GM18508 (cell line): ENCODE results near the gene NUP214.
"Not testable (repeated sequence)": the region's sequence is repeated elsewhere in the genome, so short reads cannot be mapped to it uniquely, and the experiment has no call there.

Source experiments
- ATAC-seq: cut with Tn5 transposase; IDR thresholded peaks from one replicate; pipeline ENCODE4 v1.9.1; 2021; ENCODE audit warnings: moderate number of reproducible peaks; ENCODE audit not compliant: insufficient read depth, unreplicated experiment

The NUP214 gene

DNA sequence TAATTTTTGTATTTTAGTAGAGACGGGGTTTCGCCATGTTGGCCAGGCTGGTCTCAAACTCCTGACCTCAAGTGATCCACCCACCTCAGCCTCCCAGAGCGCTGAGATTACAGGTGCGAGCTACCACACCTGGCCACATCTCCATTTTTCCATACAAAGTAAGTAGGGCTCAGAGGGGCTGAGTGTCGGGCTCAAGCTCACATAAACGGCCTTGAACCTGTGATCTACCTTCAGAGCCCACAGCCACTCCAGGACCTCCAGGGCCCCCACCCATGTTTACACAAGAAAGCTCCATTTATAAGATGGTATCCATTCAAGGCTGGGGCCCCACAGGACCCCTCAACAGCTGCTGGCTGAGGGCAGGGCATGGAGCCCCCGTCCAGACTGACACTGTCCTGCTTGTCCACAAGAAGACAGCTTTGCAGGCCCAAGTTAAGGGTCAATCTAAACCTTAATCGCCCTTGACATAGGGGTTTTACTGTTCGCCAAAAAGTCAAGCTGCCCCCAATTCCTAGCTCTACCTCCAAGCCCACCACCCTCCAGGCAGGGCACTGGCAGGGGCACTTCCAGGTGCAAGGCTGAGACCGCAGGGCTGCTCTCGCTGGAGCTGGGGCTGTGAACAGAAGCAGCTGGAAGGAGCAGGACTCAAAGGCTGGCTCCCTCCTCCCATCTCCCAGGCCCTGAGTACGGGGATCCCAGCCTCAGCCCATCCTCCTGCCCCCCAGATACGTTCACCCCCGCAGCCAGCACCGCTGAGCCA is 132.1 kb downstream of the NUP214 start:
- no peak for ATAC-seq

GRCh38 chr9:131258186-131258585 is 132.8 kb downstream of the NUP214 start:
- ATAC-seq: no peak

DNA sequence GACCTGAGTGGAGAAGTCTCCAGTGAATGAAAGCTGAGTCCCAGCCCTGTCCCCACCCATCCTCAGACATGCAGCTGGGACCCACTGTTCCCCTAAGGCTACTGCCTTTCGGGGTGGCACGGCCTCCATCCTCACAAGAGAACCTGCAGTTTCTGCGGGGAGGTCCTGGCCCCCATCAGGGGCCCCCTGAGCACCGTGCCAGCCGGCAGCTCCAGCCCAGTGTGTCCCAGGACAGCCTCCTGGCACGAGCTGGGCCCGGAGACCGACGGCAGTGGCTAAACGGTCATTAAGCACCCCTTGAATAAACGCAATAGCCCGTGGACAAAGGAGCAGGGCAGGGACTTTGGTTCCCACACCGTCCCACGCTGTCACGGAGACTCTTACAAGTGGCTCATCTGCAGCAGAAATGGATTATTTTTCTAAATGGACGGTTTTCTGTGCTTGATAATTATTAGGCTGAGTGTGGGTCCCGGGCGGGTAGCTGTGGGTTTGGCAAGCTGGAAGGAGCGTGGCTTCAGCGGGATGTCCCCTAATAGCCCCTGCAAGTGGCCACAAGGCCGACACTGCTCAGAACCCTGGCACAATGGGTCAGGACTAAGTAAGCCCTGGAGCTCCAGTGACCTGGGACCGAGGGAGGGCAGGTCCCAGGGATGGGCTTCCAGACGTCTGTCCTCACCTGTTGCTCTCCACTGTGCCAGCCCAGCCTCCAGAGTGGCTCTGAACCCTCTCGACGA is 133.5 kb downstream of the NUP214 start:
- ATAC-seq: no peak

DNA sequence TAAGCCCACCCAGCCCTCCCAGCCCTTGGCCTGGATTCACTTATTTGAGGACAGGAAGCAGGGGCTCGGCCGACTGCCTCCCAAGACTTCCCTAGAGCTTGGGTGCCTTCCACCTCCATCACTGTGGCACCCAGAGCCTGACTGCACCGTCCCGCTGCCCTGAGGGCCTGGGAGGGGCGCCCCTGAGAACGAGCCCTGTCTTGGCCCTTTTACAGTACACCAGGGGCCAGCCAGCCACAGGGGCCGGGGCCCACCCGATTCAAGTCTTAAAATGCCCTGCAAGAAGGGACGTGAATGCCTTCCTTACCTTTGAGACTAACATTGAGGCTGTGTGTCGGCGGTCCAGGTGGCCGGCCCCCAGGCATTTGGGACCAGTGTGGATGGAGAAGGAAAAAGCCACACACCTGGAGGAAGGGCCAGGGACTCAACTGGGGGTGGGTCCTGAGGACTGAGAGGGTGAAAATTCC is 134.1 kb downstream of the NUP214 start:
- ATAC-seq: no peak

DNA sequence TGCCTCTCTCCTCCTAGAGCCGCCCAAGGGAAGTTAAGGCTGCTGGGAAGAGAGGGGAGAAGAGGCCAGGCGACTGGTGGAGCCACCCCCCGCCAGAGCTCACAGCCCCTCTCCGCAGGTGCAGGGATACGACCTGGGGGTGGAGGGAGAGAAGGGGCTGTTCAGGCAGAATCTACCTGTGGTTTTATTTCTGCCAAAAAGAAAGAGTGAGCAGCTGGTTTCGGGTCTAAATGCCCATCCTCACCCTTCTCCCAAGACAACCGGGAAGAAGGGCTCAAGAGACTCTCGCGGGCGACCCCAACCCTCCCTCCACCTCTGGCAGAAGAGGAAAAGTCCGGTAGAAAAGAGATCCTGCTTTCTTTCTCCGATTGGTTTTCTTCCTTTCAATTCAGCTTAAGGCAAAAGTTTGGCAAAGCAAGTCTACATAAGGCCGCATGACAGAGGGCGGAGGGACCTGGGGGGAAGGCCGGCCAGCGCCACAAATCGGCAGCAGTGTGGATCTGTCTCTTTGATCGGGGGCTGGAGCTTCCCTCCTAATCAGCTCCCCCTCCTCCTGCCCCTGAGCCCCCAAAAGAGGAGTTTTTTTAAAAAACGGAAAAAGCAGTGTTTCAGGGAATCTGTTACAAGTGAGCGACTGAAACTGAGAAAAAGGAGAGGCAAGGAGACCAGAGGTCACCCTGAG is 134.7 kb downstream of the NUP214 start:
- no peak for ATAC-seq

- ATAC-seq: no peak
Measured at GRCh38 chr9:131260751-131261452, 135.5 kb downstream of the NUP214 start.

GRCh38 chr9:131262327-131263032 is 137.1 kb downstream of the NUP214 start:
- no peak for ATAC-seq

DNA sequence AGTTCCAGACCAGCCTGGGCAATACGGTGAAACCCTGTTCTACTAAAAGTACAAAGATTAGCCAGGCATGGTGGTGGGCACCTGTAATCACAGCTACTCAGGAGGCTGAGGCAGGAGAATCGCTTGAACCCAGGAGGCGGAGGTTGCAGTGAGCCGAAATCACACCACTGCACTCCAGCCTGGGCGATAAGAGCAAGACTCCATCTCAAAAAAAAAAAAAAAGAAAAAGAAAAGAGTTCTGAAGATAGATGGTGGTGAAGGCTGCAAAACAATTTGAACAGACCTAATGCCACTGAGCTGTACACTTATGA is 137.6 kb downstream of the NUP214 start:
- not testable (repeated sequence) for ATAC-seq

- ATAC-seq: no peak
Measured at GRCh38 chr9:131263701-131264100, 138.3 kb downstream of the NUP214 start.

- no peak for ATAC-seq
Measured at GRCh38 chr9:131264231-131264630, 138.8 kb downstream of the NUP214 start.

GRCh38 chr9:131266266-131267229 is 141.2 kb downstream of the NUP214 start:
- no peak for ATAC-seq

DNA sequence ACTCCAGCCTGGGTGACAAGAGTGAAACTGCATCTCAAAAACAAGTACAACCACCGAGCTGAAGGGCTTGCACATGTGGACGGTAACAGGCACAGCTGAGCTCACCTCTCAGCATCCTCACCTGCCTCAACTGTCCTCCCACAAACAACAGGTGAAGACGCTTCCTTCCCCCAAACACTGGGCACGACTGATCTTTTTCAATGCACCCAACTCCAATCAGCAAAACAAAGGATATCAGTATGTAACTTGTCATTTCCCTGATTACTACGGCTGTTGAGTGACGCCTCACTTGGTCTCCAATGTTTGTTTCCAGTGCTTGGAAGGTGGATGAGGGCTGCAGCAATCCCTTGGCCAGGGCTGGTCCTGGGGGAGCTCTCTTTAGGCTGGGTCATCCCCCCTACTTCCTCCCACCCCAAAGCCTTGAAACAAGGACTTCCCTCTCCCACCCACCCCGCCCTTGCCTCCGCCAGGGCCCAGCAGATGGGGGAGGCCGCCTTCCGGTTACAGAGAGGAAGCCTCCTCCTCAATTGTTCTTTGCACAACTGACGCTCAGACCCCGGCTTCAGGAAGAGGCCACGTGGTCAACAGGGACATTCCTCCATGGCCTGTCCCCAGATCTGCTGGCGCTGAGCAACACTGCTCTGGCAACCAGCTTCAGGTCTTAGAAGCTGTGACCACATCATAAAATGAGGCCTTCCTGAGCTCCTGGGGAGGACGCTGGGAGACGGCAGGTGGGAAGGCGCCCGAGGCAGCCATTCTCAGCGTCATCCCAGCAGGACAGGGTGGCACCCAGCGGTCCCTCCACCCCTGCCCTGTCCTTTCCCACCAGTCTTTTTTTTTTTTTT is 145.0 kb downstream of the NUP214 start:
- ATAC-seq: no peak

GRCh38 chr9:131271016-131271273 is 145.6 kb downstream of the NUP214 start:
- not testable (repeated sequence) for ATAC-seq

DNA sequence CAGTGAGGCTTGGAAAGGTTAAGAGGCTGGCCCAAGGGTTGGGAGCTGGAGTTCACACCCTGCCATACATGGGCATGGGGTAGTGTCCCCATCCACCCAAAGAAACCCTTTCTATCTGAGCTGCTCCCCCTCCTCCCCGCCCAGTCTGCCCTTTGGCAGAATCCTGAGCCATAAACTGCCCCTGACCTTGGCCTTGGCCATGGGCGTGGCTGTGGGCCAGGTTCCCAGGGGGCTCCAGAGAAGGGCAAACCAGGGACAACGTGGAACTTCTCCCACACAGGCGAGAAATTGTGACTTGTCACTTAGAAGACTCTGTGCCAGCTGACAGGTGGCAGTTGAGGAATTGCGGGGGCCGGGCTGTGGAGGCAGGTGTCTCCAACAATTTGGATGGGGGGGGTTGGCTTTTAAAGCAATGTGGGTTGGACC is 146.1 kb downstream of the NUP214 start:
- ATAC-seq: no peak

GRCh38 chr9:131272212-131272611 is 146.8 kb downstream of the NUP214 start:
- ATAC-seq: no peak

- ATAC-seq: no peak
Measured at GRCh38 chr9:131273146-131273855, 147.9 kb downstream of the NUP214 start.

DNA sequence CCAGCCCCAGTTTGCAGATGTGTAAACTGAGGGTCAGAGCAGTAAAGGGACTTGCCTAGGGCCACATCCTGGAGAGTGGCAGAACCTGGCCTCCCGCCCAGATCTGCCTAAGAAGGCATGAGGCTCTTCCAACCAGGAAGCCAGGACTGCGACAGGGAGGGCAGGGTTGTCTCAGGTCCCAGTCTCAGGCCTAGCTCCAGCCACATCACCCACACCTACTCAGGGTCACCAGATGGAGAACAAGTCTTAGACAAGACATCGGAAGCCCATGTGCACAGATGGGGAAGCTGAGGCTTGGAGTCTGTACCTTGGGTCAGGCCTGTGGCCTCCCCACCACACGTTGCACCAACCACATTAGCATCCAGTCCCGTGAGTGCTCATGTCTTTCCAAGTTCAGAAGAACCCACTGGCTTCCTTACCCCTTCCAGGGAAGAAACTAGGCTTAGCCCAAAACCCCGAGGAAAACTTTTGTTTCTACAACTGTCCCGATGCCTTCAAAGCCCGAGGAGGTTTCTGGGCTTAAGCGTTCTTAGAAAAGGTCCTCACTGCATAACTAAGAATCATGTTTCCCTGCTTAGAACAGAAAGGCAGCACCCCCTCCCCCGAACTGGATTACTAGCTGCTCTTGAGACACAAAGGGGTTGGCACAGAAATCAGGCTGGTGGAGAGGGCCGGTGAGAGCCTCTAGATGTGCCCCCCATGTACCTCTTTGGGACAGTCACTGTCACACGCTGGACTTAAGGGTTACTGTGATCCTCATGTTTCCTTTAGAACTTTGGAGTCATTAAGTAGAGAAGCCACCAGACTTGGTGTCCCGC is 148.7 kb downstream of the NUP214 start:
- ATAC-seq: no peak
